DOHH2 (cell line): ENCODE measurements around the gene RESF1.

Experiments
- CTCF ChIP-seq: fragments of 200-600 bp; sonication (generic); IDR thresholded peaks from one replicate; pipeline ENCODE4 v1.5.1; 2014; ENCODE audit warnings: antibody characterized with exemption, mild to moderate bottlenecking, low read depth, low read length; ENCODE audit not compliant: poor library complexity, severe bottlenecking
- EZH2phosphoT487 ChIP-seq: fragments of 200-600 bp; sonication (generic); IDR thresholded peaks from 2 replicates; pipeline ENCODE4 v1.6.1; 2017; ENCODE audit warnings: borderline replicate concordance, mild to moderate bottlenecking, antibody characterized with exemption, low read length, moderate library complexity, mixed read lengths

GRCh38 chr12:32002848-32003493 lies 43.8 kb downstream of the RESF1 start:
- TF ChIP-seq CTCF (no peak), EZH2phosphoT487 (no peak)
